ENCODE data around the gene FILIP1L. TPM values are rescaled to one million over a fixed set of nuclear protein-coding genes. Genes with fewer than 3 reads are reported as not detected.
A peak's percentile ranks its signal among the peaks of the same experiment; 100 is the strongest.

The FILIP1L gene
- polyA plus RNA-seq, 1 experiment: 31.2 TPM

DNA sequence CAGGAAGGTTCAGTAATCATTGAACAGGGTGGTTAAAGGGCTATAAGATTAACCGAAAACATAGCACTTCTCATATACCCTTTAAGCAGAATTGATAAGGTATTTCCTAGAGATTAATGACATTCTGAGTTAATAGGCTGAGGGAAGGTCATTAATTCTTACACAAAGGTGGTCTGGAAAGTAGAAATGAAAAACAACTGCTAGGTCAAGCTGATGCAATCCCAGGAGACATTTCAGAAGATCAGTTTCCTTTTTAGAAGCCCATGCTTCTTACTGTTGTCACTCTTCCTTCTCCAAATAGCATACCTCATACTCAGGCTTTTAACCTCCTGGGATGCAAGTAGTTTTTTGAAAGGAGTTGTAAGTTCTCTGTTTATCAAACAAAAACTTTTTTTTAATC is 8.8 kb downstream of the FILIP1L start:
- no peak for DNase-seq (ENCODE audit: low read depth)
- POLR2A ChIA-PET: no interaction called here
- no peaks in the 10 kb centered on the region for H3K27me3 ChIP-seq (ENCODE audit: control insufficient read depth, insufficient read depth, low read length)
- no peak overlapping the region for H3K4me3 ChIP-seq (ENCODE audit: low read depth, low read length)
- no peaks in the 10 kb centered on the region for H3K36me3 ChIP-seq (ENCODE audit: control insufficient read depth, insufficient read depth, low read length)
- CTCF ChIA-PET: interaction anchor here (0.7 to 1.7 kb wide), 4 partner anchors 7 to 149 kb away, joined by 3 to 6 read pairs (median 3); no protein-coding TSS in a partner anchor
- TF ChIP-seq, protein P1, sequence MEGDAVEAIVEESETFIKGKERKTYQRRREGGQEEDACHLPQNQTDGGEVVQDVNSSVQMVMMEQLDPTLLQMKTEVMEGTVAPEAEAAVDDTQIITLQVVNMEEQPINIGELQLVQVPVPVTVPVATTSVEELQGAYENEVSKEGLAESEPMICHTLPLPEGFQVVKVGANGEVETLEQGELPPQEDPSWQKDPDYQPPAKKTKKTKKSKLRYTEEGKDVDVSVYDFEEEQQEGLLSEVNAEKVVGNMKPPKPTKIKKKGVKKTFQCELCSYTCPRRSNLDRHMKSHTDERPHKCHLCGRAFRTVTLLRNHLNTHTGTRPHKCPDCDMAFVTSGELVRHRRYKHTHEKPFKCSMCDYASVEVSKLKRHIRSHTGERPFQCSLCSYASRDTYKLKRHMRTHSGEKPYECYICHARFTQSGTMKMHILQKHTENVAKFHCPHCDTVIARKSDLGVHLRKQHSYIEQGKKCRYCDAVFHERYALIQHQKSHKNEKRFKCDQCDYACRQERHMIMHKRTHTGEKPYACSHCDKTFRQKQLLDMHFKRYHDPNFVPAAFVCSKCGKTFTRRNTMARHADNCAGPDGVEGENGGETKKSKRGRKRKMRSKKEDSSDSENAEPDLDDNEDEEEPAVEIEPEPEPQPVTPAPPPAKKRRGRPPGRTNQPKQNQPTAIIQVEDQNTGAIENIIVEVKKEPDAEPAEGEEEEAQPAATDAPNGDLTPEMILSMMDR (IDR thresholded peaks at IDR 0.05; ENCODE audit: insufficient read depth, low read depth, low read length): no peak

DNA sequence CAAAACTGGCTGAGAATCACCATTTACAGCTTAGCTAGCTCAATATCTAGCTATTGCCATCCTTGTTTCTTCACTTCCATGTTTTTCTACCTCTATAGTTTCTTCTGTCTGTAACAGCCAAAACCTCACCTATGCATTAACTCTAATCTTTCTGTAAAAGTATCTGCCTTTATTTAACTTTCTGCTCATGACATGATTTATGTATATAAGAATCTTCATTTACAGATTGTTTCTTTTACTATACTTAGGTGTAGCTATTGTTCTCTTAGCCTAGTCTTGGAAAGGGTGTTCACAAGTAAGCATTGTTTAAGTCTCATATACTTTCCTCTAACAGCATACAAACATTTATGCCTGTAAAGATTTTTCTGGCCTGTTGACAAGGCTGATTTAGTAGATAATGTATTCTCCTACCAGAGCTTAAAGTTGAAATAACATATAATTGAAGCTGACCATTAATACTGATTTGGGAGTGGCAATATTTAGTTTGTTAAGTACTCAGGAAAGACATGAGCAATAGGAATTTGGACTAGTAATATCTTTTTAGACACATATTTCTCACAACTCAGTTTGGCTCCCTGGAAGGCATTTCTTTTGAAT is 9.4 kb downstream of the FILIP1L start:
- H3K4me3 ChIP-seq (ENCODE audit: low read depth, low read length): no peak overlapping the region
- TF ChIP-seq, protein P1 (IDR thresholded peaks at IDR 0.05; ENCODE audit: insufficient read depth, low read depth, low read length): no peak
- no peaks in the 10 kb centered on the region for H3K36me3 ChIP-seq (ENCODE audit: control insufficient read depth, insufficient read depth, low read length)
- ChIA-PET POLR2A (interaction anchor here (0.9 kb wide), 1 partner anchor 262 kb away, joined by 3 read pairs; no protein-coding TSS in a partner anchor), CTCF (interaction anchor here (0.9 to 1.7 kb wide), 6 partner anchors 8 to 149 kb away, joined by 3 to 6 read pairs (median 3); partner anchors contain the start of gene FILIP1L)
- no peaks in the 10 kb centered on the region for H3K27me3 ChIP-seq (ENCODE audit: control insufficient read depth, insufficient read depth, low read length)
- DNase-seq (ENCODE audit: low read depth): no peak

DNA sequence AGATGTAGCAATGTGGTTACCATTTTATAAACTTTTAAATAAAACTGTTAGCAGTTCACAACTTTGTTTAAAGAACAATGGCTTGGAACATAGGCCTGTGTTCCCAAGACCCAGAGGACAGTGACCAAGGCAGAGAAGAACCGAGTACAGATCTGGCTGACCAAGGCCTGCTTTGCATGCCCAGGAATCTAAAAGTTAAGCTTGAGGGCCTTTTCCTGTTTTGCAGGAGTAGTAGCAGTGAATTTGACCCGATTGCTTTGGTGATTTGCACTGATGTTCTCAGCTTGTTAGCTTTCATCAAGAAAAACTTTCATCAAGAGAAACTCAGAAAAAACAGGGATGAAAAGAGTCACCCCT is 9.9 kb downstream of the FILIP1L start:
- no peak for DNase-seq (ENCODE audit: low read depth)
- Histone ChIP-seq H3K4me3 (ENCODE audit: low read depth, low read length) (no peak overlapping the region), H3K27me3 (ENCODE audit: control insufficient read depth, insufficient read depth, low read length) (no peaks in the 10 kb centered on the region), H3K36me3 (ENCODE audit: control insufficient read depth, insufficient read depth, low read length) (no peaks in the 10 kb centered on the region)
- CTCF ChIA-PET: interaction anchor here (0.9 to 1.9 kb wide), 7 partner anchors 9 to 150 kb away, joined by 3 to 7 read pairs (median 3); partner anchors contain the start of gene FILIP1L
- POLR2A ChIA-PET: interaction anchor here (0.6 to 0.9 kb wide), 2 partner anchors 40 to 261 kb away, joined by 3 to 10 read pairs; no protein-coding TSS in a partner anchor
- TF ChIP-seq, protein P1 (IDR thresholded peaks at IDR 0.05; ENCODE audit: insufficient read depth, low read depth, low read length): no peak

DNA sequence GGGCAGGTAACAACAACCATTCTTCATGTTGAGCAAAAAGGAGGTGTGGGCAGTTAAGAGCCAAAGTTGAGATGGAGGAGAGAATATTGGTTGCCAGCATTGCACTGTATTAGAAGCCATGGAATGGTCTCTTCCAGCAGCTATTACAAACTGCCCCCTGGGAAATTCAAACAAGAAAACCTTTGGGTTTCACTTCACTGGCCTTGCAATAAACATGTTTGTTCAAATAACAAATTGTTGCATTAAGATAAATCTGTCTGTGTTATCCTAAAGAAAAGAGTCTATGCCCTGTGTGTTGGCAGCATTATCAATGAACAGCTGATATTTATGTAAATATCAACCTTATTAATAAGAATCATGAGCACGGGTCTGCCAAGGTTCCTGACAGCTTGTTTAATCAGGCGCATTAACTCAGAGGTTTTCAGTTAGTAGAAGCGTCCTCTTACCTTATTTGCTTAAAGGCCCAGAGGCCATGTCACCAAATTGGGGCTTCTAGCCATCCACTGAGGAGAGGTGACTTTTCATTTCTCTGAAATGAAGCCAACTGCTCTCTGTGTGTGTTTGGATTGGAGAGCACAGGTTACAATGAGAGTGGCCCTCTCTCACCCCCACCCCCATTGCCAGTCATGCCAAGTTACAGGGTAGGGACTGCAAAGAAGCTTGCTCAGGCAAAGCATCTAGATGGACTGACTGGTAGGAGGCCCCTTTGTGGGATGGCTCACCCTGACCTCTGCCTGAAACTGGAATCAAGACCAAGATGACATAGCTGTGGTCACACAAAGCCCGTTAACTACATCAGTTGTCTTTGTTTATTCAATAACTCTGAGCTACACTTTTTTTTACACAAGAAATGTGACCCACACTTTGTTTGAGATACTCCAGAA is 10.5 kb downstream of the FILIP1L start:
- DNase-seq (ENCODE audit: low read depth): peak; percentile 53
- POLR2A ChIA-PET: interaction anchor here (0.6 to 0.9 kb wide), 2 partner anchors 39 to 261 kb away, joined by 3 to 10 read pairs; no protein-coding TSS in a partner anchor
- H3K4me3 ChIP-seq (ENCODE audit: low read depth, low read length): no peak overlapping the region
- TF ChIP-seq, protein P1 (IDR thresholded peaks at IDR 0.05; ENCODE audit: insufficient read depth, low read depth, low read length): no peak
- H3K36me3 ChIP-seq (ENCODE audit: control insufficient read depth, insufficient read depth, low read length): no peaks in the 10 kb centered on the region
- CTCF ChIA-PET: interaction anchor here (0.9 to 1.9 kb wide), 7 partner anchors 9 to 150 kb away, joined by 3 to 7 read pairs (median 3); partner anchors contain the start of gene FILIP1L
- H3K27me3 ChIP-seq (ENCODE audit: control insufficient read depth, insufficient read depth, low read length): no peaks in the 10 kb centered on the region

- POLR2A ChIA-PET: no interaction called here
- no peak for DNase-seq (ENCODE audit: low read depth)
- Histone ChIP-seq H3K4me3 (ENCODE audit: low read depth, low read length) (no peak overlapping the region), H3K27me3 (ENCODE audit: control insufficient read depth, insufficient read depth, low read length) (no peaks in the 10 kb centered on the region), H3K36me3 (ENCODE audit: control insufficient read depth, insufficient read depth, low read length) (no peaks in the 10 kb centered on the region)
- TF ChIP-seq, protein P1 (IDR thresholded peaks at IDR 0.05; ENCODE audit: insufficient read depth, low read depth, low read length): no peak
- CTCF ChIA-PET: interaction anchor here (1.9 kb wide), 1 partner anchor 12 kb away, joined by 7 read pairs; no protein-coding TSS in a partner anchor
These were observed 11.5 kb downstream of the FILIP1L start for GRCh38 chr3:100102757-100103156.
